MM.1S (cell line): ENCODE measurements around the gene GAS7.

Source experiments
- DNase-seq: peaks from one replicate; pipeline ENCODE4 v3.0.0-alpha.2; 2015
- H2AFZ ChIP-seq: fragments of 300-600 bp; sonication (generic); 2 replicates; pipeline ENCODE4 v1.6.0; 2016; ENCODE audit warnings: antibody characterized with exemption, low read length
- H3F3A ChIP-seq: fragments of 300-600 bp; sonication (generic); 2 replicates; pipeline ENCODE4 v1.6.1; 2016; ENCODE audit warnings: mild to moderate bottlenecking, antibody characterized with exemption, low read length, moderate library complexity, mixed read lengths; ENCODE audit not compliant: insufficient read depth
- H3K27ac ChIP-seq: fragments of 300-600 bp; sonication (generic); 2 replicates; pipeline ENCODE4 v1.5.1; 2016; ENCODE audit warnings: mild to moderate bottlenecking, low read length
- H3K27me3 ChIP-seq: fragments of 300-600 bp; sonication (generic); replicated peaks from 2 replicates; pipeline ENCODE4 v1.6.0; 2016; ENCODE audit warnings: low read length; ENCODE audit not compliant: insufficient read depth
- H3K36me3 ChIP-seq: fragments of 300-600 bp; sonication (generic); replicated peaks from 2 replicates; pipeline ENCODE4 v1.6.1; 2016; ENCODE audit warnings: mild to moderate bottlenecking, low read length, mixed read lengths; ENCODE audit not compliant: insufficient read depth
- H3K4me1 ChIP-seq: fragments of 300-600 bp; sonication (generic); 2 replicates; pipeline ENCODE4 v1.6.1; 2016; ENCODE audit warnings: low read length, mixed read lengths
- H3K4me2 ChIP-seq: fragments of 300-600 bp; sonication (generic); 2 replicates; pipeline ENCODE4 v1.6.0; 2016; ENCODE audit warnings: low read depth, low read length
- H3K4me3 ChIP-seq: fragments of 300-600 bp; sonication (generic); 2 replicates; pipeline ENCODE4 v1.5.1; 2016; ENCODE audit warnings: low read length, mixed read lengths
- H3K79me2 ChIP-seq: fragments of 300-600 bp; sonication (generic); 2 replicates; pipeline ENCODE4 v1.6.1; 2016; ENCODE audit warnings: mixed run types, low read length, mixed read lengths
- H3K9ac ChIP-seq: fragments of 300-600 bp; sonication (generic); 2 replicates; pipeline ENCODE4 v1.6.1; 2016; ENCODE audit warnings: low read length, mixed read lengths
- H3K9me2 ChIP-seq: fragments of 300-600 bp; sonication (generic); replicated peaks from 2 replicates; pipeline ENCODE4 v1.6.1; 2016; ENCODE audit warnings: mild to moderate bottlenecking, low read length, mixed read lengths; ENCODE audit not compliant: insufficient read depth
- H3K9me3 ChIP-seq: fragments of 300-600 bp; sonication (generic); replicated peaks from 2 replicates; pipeline ENCODE4 v1.6.1; 2016; ENCODE audit warnings: mild to moderate bottlenecking, low read length, mixed read lengths; ENCODE audit not compliant: insufficient read depth
- H4K20me1 ChIP-seq: fragments of 300-600 bp; sonication (generic); 2 replicates; pipeline ENCODE4 v1.6.1; 2016; ENCODE audit warnings: mild to moderate bottlenecking, low read length, moderate library complexity, mixed read lengths; ENCODE audit not compliant: insufficient read depth
- CTCF ChIP-seq: fragments of 300-600 bp; sonication (generic); IDR thresholded peaks from 2 replicates; pipeline ENCODE4 v1.5.1; 2016; ENCODE audit warnings: antibody characterized with exemption, low read length, mixed read lengths
- EZH2 ChIP-seq: fragments of 300-600 bp; sonication (generic); optimal IDR thresholded peaks from 2 replicates; pipeline ENCODE3; 2017; ENCODE audit warnings: low read depth, mild to moderate bottlenecking, antibody characterized with exemption, low read length, mixed read lengths
- EZH2phosphoT487 ChIP-seq: fragments of 300-600 bp; sonication (generic); IDR thresholded peaks from 2 replicates; pipeline ENCODE4 v1.6.1; 2018; ENCODE audit warnings: antibody characterized with exemption, low read length

The GAS7 gene

GRCh38 chr17:9908649-9909042 lies 289.8 kb downstream of the GAS7 start:
- Histone ChIP-seq H3K4me3 (no peak overlapping the region), H4K20me1 (no peaks in the 10 kb centered on the region), H3K4me1 (no peaks in the 10 kb centered on the region), H2AFZ (no peak overlapping the region), H3K4me2 (no peak overlapping the region), H3K27ac (no peak overlapping the region), H3K9ac (no peak overlapping the region), H3K27me3 (peaks cover 8% of the 10 kb centered on the region; the same call in 1 of the 2 replicates), H3K9me3 (no peaks in the 10 kb centered on the region), H3K9me2 (no peaks in the 10 kb centered on the region), H3K79me2 (no peaks in the 10 kb centered on the region), H3K36me3 (no peaks in the 10 kb centered on the region), H3F3A (no peaks in the 10 kb centered on the region)
- TF ChIP-seq EZH2phosphoT487 (no peak), CTCF (no peak), EZH2 (no peak)
- no peak for DNase-seq

- Histone ChIP-seq H3K9me3 (no peaks in the 10 kb centered on the region), H3K27me3 (peaks cover 14% of the 10 kb centered on the region), H3K4me3 (no peak overlapping the region), H3K9ac (no peak overlapping the region), H3K79me2 (no peaks in the 10 kb centered on the region), H3K4me2 (no peak overlapping the region), H2AFZ (no peak overlapping the region), H3K27ac (no peak overlapping the region), H3K9me2 (no peaks in the 10 kb centered on the region), H4K20me1 (no peaks in the 10 kb centered on the region), H3K4me1 (no peaks in the 10 kb centered on the region), H3K36me3 (no peaks in the 10 kb centered on the region), H3F3A (no peaks in the 10 kb centered on the region)
- DNase-seq: no peak
- TF ChIP-seq EZH2: no peak
- TF ChIP-seq CTCF: no peak
- TF ChIP-seq EZH2phosphoT487: no peak
Measured at GRCh38 chr17:9907883-9908648, 290.3 kb downstream of the GAS7 start.

GRCh38 chr17:9907131-9907530 lies 291.3 kb downstream of the GAS7 start:
- no peak overlapping the region for H3K4me3 ChIP-seq
- H4K20me1 ChIP-seq: no peaks in the 10 kb centered on the region
- H3K36me3 ChIP-seq: no peaks in the 10 kb centered on the region
- H3K4me2 ChIP-seq: no peak overlapping the region
- H3K27me3 ChIP-seq: peaks cover 16% of the 10 kb centered on the region
- H3F3A ChIP-seq: no peaks in the 10 kb centered on the region
- H3K9ac ChIP-seq: no peak overlapping the region
- TF ChIP-seq EZH2phosphoT487 (no peak), EZH2 (no peak), CTCF (no peak)
- no peak overlapping the region for H3K27ac ChIP-seq
- DNase-seq: no peak
- no peaks in the 10 kb centered on the region for H3K4me1 ChIP-seq
- no peak overlapping the region for H2AFZ ChIP-seq
- no peaks in the 10 kb centered on the region for H3K79me2 ChIP-seq
- H3K9me3 ChIP-seq: no peaks in the 10 kb centered on the region
- no peaks in the 10 kb centered on the region for H3K9me2 ChIP-seq
